NCI-H187 treated with DMSO at 0.1 percent for 48 hours (cell line): ENCODE measurements around the gene FBN2.

Source experiments
- DNase-seq: peaks from one replicate; lab custom pipeline; 2025; lab: John Stamatoyannopoulos, UW

Gene FBN2

DNA sequence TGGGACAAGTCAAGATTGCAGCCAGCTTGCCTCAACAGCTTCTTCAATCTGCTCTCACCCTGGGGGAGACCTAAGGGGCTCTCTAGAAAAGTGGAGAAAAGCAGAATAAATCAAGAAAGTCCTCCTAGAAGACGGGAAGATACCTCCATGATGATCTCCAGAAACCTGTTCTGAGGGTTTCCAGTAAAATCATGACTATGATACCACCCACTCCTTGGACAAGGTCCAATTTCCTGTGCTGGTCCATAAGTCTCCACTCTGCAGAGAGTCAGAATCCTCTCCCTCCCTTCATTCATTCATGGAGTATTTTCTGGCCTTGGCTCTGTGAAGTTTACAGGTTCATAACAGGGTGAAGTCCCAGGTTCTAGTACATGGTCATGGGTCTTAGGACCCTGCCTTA is 285.8 kb downstream of the FBN2 start:
- no peak for DNase-seq

DNA sequence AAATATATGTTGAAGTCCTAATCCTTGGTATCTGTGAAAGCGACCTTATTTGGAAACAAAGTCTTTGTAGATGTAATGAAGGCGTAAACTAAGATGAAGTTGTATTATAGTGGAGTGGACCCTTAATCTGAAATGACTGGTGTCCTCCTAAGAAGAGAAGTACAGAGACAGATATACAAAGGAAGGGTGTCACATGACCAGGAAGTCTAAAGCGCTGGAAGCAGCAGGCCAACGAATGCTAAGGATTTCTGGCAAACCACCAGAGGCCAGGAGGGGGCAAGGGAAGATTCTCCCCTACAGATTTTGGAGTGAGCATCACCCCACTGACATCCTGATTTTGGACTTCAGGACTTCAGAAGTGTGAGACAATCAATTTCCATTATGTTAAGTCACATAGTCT is 292.1 kb downstream of the FBN2 start:
- DNase-seq, result no peak

DNA sequence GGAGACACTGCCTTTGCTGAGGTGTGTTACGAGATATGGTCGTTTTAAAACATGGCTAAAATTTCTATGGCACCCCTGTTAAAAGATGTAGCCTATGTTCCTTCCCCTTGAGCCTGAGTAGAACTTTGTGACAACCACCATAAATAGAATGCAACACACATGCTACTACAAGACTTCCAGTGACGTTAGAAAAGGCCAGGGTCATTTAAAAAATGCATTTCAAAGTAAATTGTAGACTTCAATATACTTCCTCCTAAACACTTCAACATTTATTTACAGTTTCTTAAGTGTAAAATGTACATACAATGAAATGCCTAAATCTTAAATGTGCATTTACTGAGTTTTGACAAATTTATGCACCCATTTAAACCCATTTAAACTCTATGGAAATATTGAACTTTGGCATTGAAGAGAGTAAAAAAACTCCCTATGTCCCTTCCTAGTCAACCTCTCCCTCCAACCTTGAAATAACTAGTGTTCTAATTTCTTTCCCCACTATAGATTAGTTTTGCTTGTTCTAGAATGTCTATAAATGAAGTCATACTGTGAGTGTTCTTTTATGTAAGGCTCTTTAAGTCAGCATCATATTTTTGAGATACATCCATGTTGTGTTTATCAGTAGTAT is 294.0 kb downstream of the FBN2 start:
- no peak for DNase-seq

DNA sequence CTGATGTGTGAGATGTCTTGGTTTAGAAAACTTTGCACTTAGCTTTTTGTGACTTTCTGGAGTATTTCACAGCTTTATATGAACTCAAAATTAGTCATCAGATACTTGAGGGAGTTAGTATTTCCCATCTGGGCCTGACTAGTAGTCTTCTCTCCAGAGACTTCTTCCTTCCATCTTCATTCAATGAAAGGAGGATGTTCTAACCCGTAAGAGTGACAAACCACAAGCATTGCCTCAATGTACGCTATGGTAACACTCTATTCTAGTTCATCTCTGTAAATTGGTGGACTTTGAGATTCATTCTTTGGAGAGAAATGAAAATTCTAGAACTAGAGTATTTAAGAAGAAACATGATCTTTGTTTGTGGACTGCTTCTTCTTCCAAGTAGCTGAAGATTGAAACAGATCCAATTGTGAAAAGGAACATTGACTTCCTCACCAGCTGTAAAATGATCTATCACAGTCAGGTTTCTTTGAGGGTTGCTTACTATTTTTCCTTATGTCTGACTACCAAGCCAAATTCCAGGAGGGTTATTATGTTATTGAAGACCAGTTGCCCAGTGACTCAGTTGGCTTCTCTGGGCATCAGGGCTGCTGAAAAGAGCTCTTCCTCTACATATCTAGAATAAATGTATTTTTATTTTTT is 296.9 kb downstream of the FBN2 start:
- DNase-seq, result no peak

DNA sequence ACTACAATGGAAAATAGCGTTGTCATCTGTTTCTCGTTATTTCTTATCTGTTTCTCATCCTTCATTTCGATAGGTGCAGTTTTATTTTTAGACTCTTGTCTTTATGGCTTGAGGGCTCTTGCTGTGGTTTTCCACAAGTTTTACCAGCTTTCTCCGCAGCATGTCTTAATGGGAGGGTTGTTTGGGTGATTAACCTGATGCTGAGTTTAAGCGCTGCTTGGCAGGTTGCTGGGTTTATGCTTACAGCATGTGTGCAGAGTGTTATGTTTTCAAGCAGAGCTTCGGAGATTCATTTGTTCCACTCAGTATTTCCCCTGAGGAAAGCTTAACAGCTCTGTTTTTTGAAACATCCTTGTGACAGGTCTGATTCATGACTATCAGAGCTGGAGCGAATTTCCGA is 300.5 kb downstream of the FBN2 start:
- peak; percentile 21 for DNase-seq

DNA sequence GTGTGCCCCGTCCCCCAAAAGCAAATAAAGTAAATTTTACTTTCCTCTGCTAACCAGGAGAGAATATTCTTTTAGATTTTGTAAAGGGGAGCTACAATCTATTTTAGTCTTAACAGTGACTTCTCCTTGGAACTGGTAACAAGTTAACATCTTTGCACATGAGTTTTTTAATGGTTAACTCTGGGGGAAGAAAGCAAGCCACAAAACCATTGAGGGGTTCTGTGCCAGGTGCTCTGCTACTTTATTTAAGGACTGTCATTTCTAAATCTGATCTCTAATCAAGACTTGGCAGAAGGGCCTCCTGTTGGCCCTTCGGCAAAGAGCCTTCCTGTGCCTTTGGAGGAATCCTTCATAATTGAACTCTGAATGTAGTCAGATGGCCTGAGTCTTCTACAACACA is 301.0 kb downstream of the FBN2 start:
- DNase-seq, result no peak

DNA sequence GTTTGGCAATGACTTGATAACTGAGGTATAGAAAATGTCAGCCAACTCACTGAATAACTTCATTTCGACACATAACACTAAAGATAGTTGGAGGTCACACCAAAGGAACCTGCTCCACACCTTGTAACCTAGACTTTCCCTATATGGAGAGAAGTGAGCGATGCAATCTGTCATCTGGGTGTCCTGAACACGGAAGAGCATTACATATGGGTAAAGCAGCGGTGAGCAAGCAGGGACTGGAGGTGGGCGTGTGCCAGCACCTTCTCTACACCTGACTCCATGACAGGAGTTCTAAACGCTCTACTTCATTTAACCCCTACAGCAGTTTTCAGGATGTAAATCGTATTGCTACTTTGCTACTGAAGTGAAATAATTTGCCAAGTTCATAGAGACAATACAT is 301.7 kb downstream of the FBN2 start:
- no peak for DNase-seq

DNA sequence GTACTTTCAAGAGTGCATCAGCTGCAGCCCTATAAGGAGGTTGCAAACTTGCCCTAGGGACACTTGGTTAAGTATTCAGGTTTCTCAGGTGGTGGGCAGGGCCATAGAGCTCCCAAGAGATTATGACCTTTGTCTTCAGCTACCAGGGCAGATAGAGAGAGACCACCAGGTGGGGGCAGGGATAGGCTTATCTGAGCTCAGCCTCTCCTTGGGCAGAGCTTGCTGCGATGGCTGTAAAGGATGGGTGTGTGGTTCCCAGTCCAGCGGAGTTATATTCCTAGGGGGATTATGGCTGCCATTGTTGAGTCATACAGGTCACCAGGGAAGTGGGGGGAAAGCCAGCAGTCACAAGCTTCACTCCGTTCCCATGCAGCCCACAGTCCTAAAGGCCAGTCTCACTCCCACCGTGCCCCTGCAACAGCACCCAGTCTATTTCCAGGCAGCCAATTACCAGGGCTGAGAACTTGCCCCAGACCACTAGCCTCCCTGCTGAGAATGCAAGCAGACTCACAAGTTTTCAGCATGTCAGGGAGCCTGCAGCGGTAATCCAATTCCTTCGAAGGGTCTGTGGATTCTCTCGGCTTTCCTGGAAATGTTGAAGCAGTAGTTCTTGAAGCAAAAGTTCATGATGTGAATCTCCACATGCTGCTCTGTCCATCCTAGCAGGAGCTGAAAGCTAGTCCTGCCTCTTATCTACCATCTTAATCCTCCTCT is 303.0 kb downstream of the FBN2 start:
- DNase-seq, result no peak

DNA sequence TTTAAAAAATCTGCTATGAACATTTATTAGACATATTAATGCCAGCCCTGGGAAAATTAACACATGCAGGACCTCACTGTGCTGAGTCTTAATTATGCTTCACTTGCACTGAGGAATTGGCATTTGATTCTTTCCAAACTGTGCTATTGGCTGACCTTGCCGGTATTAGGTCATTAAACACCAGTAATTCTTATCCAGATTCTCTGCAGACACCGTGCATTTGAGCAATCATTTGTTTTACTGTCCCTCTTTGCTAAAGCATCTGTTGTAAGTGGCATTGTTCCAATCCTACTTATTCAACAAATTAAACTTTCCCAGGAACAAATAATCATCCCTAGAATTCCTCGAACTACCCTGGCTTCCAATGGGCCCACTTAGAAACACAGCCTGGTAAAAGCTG is 309.5 kb downstream of the FBN2 start:
- no peak for DNase-seq

DNA sequence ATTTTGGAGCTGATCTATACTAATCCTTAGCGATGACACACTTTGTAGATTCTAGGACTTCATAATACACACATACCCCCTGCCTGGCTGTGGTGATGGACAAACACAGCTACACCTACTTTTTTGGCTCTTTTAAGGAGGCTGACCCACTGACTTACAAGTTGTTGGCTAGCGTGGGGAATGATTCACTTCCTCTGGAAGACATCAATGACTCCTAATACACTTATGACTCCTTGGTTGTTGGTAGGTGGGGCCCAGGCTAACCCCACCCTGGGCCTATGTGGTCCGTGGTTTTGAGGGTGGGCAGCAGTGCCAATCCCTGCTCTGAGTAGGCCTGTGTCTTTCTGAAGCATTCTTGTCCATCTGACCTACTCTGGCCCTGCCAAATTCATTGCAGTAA is 310.0 kb downstream of the FBN2 start:
- DNase-seq, result no peak

DNA sequence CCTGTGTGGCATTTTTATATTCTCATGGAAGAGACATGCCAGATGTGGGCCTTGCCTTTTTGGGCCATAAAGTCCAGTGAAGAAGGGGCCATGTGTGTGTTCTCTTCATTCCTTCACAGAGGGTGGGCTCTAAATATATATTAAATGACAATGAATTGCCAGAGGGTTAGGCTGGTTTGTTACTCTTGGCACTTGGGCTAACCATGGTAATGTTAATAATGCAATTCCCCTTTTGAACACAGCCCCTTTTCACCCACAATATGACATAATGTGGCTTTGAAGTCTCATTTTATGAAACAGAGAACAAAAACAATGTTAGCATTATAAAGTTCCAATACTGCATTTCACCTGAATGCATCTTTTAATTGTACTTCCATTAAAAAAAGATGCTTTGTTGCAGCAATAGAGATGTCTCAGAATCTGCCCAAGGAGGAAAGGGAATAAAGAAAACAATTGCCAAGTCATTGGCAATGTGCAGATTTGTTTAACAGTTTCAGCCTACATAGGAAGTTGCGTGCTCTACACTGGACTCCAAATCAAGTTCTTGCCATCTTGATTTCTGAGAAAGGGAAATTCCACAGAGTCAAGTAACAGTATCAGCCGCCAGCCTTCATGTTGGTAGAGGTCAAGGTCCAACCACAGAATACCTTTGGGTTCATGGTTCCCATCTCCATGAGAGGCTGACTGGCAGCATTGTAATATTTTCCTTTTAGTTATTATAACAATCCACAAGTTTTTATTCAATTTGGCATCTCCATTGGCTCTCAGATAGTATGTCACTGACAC is 312.6 kb downstream of the FBN2 start:
- DNase-seq, result no peak

DNA sequence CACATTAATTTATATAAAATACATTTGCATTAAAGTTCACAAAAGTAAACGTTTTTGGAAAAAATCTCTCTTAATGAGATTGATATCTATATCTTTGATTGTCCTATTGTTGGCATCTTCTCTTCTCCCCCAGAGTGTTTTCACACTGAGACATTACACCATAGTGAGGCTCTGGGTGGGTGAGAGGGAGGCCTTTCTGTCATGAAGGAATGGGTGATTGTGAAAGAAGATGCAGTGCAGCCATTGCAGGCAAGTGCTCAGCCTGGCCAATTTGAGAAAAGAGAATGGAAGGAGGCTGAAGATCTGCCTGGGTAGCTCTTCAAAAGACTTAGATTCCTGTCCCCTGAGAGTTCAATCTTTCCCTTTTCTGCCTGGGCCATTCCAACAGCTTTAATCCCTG is 313.7 kb downstream of the FBN2 start:
- DNase-seq, result no peak

DNA sequence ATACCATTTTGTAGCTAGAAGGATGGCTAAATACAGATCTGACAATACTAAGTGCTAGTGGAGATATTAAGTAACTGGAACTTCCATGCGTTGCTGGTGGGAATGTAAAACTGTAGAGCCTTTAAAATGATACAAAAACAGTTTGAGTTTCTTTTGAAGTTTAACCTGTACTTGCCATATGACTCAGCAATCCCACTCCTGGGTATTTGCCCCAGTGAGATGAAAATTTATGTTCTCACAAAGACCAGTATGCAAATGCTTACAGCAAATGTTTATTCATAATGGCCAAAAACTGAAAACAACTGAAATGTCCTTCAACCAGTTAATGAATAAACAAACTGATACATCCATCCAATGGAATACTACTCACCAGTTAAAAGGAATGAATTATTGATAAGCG is 317.2 kb downstream of the FBN2 start:
- no peak for DNase-seq

DNA sequence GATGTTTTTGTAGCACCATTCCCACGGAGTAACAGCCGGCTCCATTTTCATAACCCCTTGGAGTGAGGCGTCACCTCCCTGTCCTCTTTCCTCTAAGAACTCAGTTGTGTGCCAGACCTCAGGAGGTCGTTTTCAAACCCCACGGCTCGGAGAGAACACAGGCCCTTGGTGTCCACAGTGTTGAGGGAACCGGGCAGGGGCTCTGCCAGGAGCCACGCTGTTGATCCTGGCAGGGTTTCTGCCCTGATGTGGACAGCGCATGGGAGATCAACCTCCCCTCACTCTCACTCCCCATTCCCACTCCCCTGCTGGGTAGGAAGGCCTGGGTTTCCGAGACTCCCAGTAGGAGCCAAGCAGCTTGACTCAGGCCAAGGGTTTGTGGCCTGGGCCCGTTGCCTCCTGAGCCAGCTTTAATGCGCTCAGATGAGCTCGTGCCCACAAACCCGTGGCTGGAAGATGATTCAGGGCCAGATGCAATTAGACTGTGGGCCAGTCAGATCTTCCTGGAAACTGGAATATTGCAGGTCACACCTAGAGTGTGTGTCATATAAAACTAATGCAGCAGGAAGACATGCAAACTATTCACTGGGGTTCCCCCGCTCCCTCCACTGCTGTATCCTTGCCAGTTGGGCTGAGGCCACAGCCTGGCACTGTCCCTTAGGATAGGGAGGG is 321.0 kb downstream of the FBN2 start:
- DNase-seq, result no peak

DNA sequence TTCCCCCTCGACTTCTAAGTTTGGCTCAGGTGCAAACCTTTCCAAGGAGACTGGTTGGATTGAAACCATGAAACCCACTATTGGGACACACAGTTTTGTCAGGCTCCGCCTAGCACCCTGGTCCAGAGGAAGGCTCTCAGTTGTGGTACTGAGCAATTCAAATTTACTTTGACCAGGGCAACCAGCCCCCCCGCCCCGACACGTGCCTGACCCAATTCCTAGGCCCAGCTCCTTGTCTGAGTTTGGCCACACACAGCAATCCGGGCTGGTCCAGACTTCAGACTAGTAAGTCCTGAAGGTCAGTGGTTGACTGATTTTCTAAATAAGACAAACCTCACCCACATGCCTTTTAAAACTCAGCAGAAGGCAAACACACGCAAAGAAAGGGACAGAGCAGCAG is 321.8 kb downstream of the FBN2 start:
- DNase-seq, result no peak

DNA sequence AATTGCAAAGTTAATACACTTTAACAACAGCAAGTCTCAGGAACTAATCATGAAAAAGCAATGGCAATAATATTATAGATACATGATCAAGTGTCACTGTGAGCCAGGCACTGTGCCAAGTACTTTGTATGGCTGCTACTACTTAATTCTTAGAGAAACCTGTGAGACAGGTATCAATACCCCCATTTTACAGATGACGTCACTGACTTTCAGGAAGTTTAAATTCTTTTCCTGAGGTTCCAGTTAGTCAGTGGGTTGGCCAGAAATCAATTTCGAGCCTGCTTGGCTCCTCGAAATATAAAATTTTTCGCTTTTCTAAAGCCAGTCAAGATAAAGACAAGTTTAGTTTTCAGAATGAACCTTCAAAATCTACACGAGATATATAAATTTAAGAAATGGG is 324.2 kb downstream of the FBN2 start:
- DNase-seq, result no peak

DNA sequence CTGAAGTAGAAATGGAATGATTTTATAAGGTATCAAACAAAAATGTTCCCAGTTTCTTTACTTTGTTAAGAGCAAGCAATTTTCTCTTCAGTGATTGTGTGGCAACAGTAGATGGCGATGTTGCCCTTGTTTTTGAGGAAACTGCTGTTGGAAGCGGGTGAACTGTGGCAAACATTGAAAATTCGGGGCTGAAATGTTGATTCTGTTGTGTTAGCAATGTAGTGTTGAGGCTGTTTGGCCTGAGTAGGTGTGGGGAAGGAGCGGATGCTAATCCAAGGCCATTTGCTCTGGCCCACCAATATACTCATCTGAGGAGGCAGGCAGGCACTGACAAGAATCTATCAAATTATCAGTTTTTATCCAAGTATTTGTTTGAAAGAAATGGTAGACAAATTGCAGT is 324.7 kb downstream of the FBN2 start:
- DNase-seq, result no peak

DNA sequence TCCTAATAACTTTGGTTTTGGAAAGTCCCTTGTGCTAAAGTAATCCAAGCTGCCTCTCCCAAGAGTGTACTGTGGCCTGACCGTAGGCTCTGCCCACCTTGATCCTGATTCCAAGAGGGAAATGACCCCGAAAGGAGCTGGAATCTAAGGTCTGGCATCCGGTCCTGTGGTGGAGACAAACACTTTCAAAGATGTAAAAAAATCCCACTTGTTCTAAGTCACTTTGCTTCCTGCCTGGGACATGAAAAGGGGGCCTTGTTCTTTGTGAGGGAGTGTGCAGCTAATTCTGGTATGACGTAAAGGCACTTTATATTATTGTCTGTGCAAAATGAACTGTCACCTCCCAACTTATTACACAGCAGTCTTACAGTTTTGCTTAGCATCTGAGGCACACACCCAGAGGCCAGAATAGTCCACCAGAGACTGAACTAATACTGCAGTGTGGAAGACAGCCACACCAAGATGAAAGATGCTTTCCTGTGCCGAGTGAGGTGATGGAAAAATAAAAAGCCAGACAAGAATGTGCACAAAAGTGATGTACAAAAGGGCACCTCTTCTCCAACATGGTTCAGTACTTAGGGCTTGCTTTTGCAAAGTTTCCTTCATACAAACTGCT is 325.7 kb downstream of the FBN2 start:
- DNase-seq, result no peak

DNA sequence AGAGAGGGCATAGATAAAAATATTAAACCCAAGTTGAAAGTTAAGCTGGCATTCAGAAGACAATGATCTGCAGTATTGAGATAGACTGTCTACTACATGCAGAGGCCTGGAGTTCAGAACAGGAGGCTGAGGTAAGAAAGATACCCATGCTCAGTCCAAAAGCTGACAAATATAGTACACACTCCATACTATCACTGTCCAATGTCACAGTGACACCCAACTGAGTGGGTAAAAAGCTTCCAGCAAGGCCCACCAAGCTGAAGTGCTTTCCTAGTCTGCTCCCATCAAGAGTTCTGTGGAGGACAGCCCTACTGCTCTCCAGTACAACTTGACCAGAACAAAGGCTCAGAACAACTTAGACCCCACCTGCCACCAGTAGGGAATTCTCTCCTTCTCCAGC is 329.6 kb downstream of the FBN2 start:
- DNase-seq, result no peak
